ENCODE data around the gene CNTN1. TPM values are rescaled to one million over a fixed set of nuclear protein-coding genes. Genes with fewer than 3 reads are reported as not detected.
"Not testable (repeated sequence)": the region's sequence is repeated elsewhere in the genome, so short reads cannot be mapped to it uniquely, and the experiment has no call there.

Gene CNTN1
- total RNA-seq, 2 experiments from 2014 or later = not detected

DNA sequence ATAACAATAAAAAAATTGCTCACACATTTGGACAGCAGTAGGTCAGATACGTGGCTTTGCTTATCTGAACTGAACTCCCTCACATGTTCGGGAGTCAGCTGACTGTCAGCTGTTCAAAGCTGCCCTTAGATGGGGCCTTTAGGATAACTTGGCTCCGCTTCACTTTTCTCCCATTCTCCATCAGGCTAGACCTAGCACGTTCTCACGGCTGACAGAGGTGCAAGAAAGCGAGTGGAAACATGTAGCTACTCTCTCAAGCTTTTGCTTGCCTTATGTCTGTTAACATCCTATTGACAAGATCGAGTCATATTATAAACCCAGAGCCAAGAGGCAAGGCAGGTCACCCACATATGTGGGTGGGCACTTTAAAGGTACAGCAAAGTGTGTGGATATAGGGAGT, 383.9 kb downstream of the CNTN1 start:
- no peaks in the 10 kb centered on the region for H3K4me1 Mint-ChIP-seq (ENCODE audit: low read depth)
- H3K27ac Mint-ChIP-seq = no peak overlapping the region
- H3K9me3 Mint-ChIP-seq = peaks cover 2% of the 10 kb centered on the region
- Histone ChIP-seq H3K27me3 (ENCODE audit: control insufficient read depth in 1 of 2, insufficient read depth in 2 of 2, low read length in 2 of 2) (no peaks in the 10 kb centered on the region), H3K9me3 (ENCODE audit: control insufficient read depth in 1 of 2, insufficient read depth in 1 of 2, low read length in 2 of 2) (peaks cover 0 to 4% of the 10 kb centered on the region in 2 experiments), H3K36me3 (ENCODE audit: insufficient read depth, low read length) (no peaks in the 10 kb centered on the region), H3K27ac (ENCODE audit: low read depth in 1 of 2, low read length in 2 of 2) (no peak overlapping the region), H3K4me3 (ENCODE audit: low read length) (no peak overlapping the region), H3K4me1 (ENCODE audit: insufficient read depth, low read length) (no peaks in the 10 kb centered on the region)
- POLR2A ChIA-PET = no interaction called here
- no peak for DNase-seq
- no peaks in the 10 kb centered on the region for H3K27me3 Mint-ChIP-seq
- no peaks in the 10 kb centered on the region for H3K36me3 Mint-ChIP-seq (ENCODE audit: low read depth)
- ATAC-seq (ENCODE audit: poor library complexity) = no peak
- TF ChIP-seq, protein P1, sequence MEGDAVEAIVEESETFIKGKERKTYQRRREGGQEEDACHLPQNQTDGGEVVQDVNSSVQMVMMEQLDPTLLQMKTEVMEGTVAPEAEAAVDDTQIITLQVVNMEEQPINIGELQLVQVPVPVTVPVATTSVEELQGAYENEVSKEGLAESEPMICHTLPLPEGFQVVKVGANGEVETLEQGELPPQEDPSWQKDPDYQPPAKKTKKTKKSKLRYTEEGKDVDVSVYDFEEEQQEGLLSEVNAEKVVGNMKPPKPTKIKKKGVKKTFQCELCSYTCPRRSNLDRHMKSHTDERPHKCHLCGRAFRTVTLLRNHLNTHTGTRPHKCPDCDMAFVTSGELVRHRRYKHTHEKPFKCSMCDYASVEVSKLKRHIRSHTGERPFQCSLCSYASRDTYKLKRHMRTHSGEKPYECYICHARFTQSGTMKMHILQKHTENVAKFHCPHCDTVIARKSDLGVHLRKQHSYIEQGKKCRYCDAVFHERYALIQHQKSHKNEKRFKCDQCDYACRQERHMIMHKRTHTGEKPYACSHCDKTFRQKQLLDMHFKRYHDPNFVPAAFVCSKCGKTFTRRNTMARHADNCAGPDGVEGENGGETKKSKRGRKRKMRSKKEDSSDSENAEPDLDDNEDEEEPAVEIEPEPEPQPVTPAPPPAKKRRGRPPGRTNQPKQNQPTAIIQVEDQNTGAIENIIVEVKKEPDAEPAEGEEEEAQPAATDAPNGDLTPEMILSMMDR (IDR thresholded peaks at IDR 0.05) = no peak
- no peak overlapping the region for H3K4me3 Mint-ChIP-seq
- CTCF ChIA-PET = no interaction called here
- intact Hi-C loops (cut with DNase I, micrococcal nuclease) = no loop called here

DNA sequence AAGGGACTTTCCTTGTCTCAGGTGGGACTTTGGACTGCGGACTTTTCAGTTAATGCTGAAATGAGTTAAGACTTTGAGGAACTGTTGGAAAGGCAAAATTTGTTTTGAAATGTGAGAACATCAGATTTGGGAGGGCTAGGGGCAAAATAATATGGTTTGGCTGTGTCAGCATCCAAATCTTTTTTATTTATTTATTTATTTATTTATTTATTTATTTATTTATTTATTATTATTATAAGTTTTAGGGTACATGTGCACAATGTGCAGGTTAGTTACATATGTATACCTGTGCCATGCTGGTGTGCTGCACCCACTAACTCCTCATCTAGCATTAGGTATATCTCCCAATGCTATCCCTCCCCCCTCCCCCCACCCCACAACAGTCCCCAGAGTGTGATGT, 389.0 kb downstream of the CNTN1 start:
- H3K4me1 ChIP-seq (ENCODE audit: insufficient read depth, low read length); H3K4me3 Mint-ChIP-seq; ATAC-seq (ENCODE audit: poor library complexity); H3K9me3 Mint-ChIP-seq; H3K27me3 Mint-ChIP-seq; H3K27ac ChIP-seq (ENCODE audit: low read depth in 1 of 2, low read length in 2 of 2); CTCF ChIA-PET; intact Hi-C loops (cut with DNase I, micrococcal nuclease); H3K27ac Mint-ChIP-seq; H3K36me3 Mint-ChIP-seq (ENCODE audit: low read depth); H3K36me3 ChIP-seq (ENCODE audit: insufficient read depth, low read length); H3K27me3 ChIP-seq (ENCODE audit: control insufficient read depth in 1 of 2, insufficient read depth in 2 of 2, low read length in 2 of 2); POLR2A ChIA-PET; H3K4me1 Mint-ChIP-seq (ENCODE audit: low read depth); DNase-seq; H3K9me3 ChIP-seq (ENCODE audit: control insufficient read depth in 1 of 2, insufficient read depth in 1 of 2, low read length in 2 of 2); H3K4me3 ChIP-seq (ENCODE audit: low read length): not testable (repeated sequence)

DNA sequence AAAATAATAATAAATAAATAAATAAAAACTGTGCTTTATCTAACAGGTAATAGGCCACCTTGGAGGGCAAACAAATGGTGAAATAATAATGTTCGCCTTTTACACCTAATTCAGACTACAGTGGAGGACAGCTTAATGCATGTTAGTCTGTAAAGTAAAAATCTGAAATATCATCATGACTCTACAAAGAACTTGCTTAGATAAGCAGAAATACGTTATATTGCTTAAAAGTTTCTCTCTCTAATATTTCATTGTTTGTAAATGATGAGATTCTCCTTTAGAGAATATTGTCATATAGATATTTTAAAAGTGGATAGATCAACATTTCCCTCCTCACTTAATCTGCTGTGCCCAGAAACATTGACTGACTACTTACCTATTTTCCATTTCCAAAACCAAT, 397.2 kb downstream of the CNTN1 start:
- Mint-ChIP-seq H3K27me3 (no peaks in the 10 kb centered on the region), H3K9me3 (no peaks in the 10 kb centered on the region), H3K4me1 (ENCODE audit: low read depth) (no peaks in the 10 kb centered on the region), H3K27ac (no peak overlapping the region), H3K36me3 (ENCODE audit: low read depth) (no peaks in the 10 kb centered on the region), H3K4me3 (no peak overlapping the region)
- Histone ChIP-seq H3K9me3 (ENCODE audit: control insufficient read depth in 1 of 2, insufficient read depth in 1 of 2, low read length in 2 of 2) (peaks cover 0 to 5% of the 10 kb centered on the region in 2 experiments), H3K36me3 (ENCODE audit: insufficient read depth, low read length) (no peaks in the 10 kb centered on the region), H3K27ac (ENCODE audit: low read depth in 1 of 2, low read length in 2 of 2) (no peak overlapping the region), H3K4me1 (ENCODE audit: insufficient read depth, low read length) (no peaks in the 10 kb centered on the region), H3K27me3 (ENCODE audit: control insufficient read depth in 1 of 2, insufficient read depth in 2 of 2, low read length in 2 of 2) (no peaks in the 10 kb centered on the region), H3K4me3 (ENCODE audit: low read length) (no peak overlapping the region)
- TF ChIP-seq, protein P1 (IDR thresholded peaks at IDR 0.05) = no peak
- ChIA-PET POLR2A (no interaction called here), CTCF (no interaction called here)
- no peak for DNase-seq
- ATAC-seq (ENCODE audit: poor library complexity) = no peak
- intact Hi-C loops (cut with DNase I, micrococcal nuclease) = no loop called here

DNA sequence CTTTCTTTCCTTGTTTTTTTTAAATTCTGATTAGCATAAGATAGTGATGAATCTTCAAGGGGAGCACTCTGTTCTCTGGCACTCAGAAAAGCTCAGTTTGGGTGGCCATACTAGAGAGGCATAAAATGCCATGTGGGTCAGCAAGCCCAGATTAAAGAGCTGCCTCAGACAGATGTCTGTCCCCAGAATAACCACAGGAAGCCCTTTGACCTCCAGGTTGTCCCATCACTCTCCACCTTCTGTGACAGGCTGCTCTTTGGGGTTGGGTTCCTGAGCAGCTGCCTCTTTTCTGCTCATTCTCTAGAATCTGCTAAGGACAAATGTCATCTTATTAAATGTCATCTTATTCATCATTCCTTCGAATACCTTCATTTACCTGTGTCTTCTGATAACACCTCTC, 399.9 kb downstream of the CNTN1 start:
- Mint-ChIP-seq H3K4me1 (ENCODE audit: low read depth) (no peaks in the 10 kb centered on the region), H3K27me3 (no peaks in the 10 kb centered on the region), H3K27ac (no peak overlapping the region), H3K4me3 (no peak overlapping the region), H3K36me3 (ENCODE audit: low read depth) (no peaks in the 10 kb centered on the region), H3K9me3 (no peaks in the 10 kb centered on the region)
- Histone ChIP-seq H3K4me1 (ENCODE audit: insufficient read depth, low read length) (no peaks in the 10 kb centered on the region), H3K36me3 (ENCODE audit: insufficient read depth, low read length) (no peaks in the 10 kb centered on the region), H3K27me3 (ENCODE audit: control insufficient read depth in 1 of 2, insufficient read depth in 2 of 2, low read length in 2 of 2) (no peaks in the 10 kb centered on the region), H3K9me3 (ENCODE audit: control insufficient read depth in 1 of 2, insufficient read depth in 1 of 2, low read length in 2 of 2) (peaks cover 0 to 1% of the 10 kb centered on the region in 2 experiments), H3K27ac (ENCODE audit: low read depth in 1 of 2, low read length in 2 of 2) (no peak overlapping the region), H3K4me3 (ENCODE audit: low read length) (no peak overlapping the region)
- no peak for DNase-seq
- intact Hi-C loops (cut with DNase I, micrococcal nuclease) = no loop called here
- no peak for ATAC-seq (ENCODE audit: poor library complexity)
- ChIA-PET CTCF (no interaction called here), POLR2A (no interaction called here)
- TF ChIP-seq, protein P1 (IDR thresholded peaks at IDR 0.05) = no peak
